Measurements from ENCODE around the gene CCDC185.

DNA sequence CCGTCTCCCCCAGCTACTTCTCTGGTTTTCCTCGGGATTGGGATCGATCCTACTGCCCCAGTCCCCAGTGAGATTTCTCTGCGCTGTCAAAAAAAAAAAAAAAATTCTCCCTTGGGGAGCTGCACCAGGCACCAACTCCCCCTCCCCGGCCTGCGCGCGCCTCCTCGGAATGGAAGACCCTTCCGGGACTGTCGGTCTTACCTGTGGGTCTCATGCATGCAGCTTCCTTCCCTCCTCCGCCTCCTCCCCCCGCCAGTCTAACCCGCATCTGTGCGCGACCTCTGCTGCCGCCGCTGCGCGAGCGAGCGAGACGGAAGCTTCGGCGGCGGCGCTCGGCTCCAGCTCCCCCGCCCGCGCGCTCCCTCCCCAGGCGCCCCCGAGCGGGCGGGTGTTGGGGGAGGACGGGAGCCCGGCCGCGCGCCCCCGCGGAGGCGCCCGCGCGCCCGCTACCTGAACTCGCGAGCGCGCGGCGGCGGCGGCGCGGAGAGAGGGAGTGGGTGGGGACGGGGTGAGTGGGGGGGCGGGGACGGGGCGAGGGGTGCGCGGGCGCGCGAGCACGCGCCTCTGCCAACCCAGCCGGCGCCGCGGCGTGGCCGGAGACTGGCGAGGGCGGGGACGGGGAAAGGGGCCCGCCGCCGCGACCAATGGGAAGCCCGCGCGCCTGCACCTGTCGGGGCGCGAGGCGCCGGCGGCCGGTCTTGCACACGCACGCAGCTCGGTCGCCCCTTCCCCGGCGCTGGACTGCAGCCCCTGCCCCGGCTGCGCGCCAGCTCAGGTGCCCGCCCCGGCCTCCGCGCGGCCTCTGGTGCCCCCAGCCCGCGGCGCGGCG is 29.1 kb upstream of the CCDC185 start, which contains the start of gene SUSD4:
- no peak for TF ChIP-seq POLR2A (IDR thresholded peaks at IDR 0.05; ENCODE audit: low read depth, low read length)
- no peak for TF ChIP-seq POLR2AphosphoS5 (IDR thresholded peaks at IDR 0.05; ENCODE audit: low read depth, low read length)
- no peak for TF ChIP-seq TAF1 (IDR thresholded peaks at IDR 0.05; ENCODE audit: borderline replicate concordance, low read depth, low read length)
